Endothelial cell (in vitro differentiated cells): ENCODE data around the gene KCTD14. TPM values are rescaled to one million over a fixed set of nuclear protein-coding genes. Genes with fewer than 3 reads are reported as not detected.
A peak's percentile ranks its signal among the peaks of the same experiment; 100 is the strongest.

Experiments
- DNase-seq: peaks from one replicate; pipeline ENCODE4 v3.0.0; 2021; ENCODE audit warnings: low spot score
- H3K27ac Mint-ChIP-seq: one replicate; pipeline ENCODE4 v1.8.0; 2021; ENCODE audit warnings: mixed read lengths, inconsistent platforms; ENCODE audit not compliant: unreplicated experiment
- H3K27me3 Mint-ChIP-seq: one replicate; pipeline ENCODE4 v1.8.0; 2021; ENCODE audit warnings: mild to moderate bottlenecking, moderate library complexity, mixed read lengths, inconsistent platforms; ENCODE audit not compliant: unreplicated experiment
- H3K36me3 Mint-ChIP-seq: one replicate; pipeline ENCODE4 v1.8.0; 2021; ENCODE audit warnings: mild to moderate bottlenecking, low read depth, mixed read lengths, inconsistent platforms; ENCODE audit not compliant: unreplicated experiment
- H3K4me1 Mint-ChIP-seq: one replicate; pipeline ENCODE4 v1.8.0; 2021; ENCODE audit warnings: mild to moderate bottlenecking, mixed read lengths, inconsistent platforms; ENCODE audit not compliant: unreplicated experiment
- H3K4me3 Mint-ChIP-seq: one replicate; pipeline ENCODE4 v1.8.0; 2021; ENCODE audit warnings: mild to moderate bottlenecking, mixed read lengths, inconsistent platforms; ENCODE audit not compliant: unreplicated experiment
- H3K9me3 Mint-ChIP-seq: one replicate; pipeline ENCODE4 v1.8.0; 2021; ENCODE audit warnings: mixed read lengths, inconsistent platforms; ENCODE audit not compliant: unreplicated experiment
- CTCF ChIP-seq: fragments of 200-600 bp; sonication (generic); IDR thresholded peaks from one replicate; pipeline ENCODE4 v1.5.0; 2021; ENCODE audit warnings: antibody characterized with exemption; ENCODE audit not compliant: unreplicated experiment
- long read RNA-seq: library from polyadenylated mRNA; unstranded; transcript quantifications from one replicate; pipeline ENCODE4 v2.0.0, GENCODE V29; 2020; ENCODE audit not compliant: unreplicated experiment
- total RNA-seq: library from RNA; stranded (reverse); fragmentation: NEBNext Ultra II Directional; extraction: Animal tissue kit (Norgen Biotek cat#: 25700); gene quantifications from one replicate; pipeline ENCODE4 v1.2.1, GENCODE V29; 2021; ENCODE audit not compliant: unreplicated experiment

Gene KCTD14, protein sequence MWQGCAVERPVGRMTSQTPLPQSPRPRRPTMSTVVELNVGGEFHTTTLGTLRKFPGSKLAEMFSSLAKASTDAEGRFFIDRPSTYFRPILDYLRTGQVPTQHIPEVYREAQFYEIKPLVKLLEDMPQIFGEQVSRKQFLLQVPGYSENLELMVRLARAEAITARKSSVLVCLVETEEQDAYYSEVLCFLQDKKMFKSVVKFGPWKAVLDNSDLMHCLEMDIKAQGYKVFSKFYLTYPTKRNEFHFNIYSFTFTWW
- 0.97 TPM for total RNA-seq
- long read RNA-seq, result 0 reads

DNA sequence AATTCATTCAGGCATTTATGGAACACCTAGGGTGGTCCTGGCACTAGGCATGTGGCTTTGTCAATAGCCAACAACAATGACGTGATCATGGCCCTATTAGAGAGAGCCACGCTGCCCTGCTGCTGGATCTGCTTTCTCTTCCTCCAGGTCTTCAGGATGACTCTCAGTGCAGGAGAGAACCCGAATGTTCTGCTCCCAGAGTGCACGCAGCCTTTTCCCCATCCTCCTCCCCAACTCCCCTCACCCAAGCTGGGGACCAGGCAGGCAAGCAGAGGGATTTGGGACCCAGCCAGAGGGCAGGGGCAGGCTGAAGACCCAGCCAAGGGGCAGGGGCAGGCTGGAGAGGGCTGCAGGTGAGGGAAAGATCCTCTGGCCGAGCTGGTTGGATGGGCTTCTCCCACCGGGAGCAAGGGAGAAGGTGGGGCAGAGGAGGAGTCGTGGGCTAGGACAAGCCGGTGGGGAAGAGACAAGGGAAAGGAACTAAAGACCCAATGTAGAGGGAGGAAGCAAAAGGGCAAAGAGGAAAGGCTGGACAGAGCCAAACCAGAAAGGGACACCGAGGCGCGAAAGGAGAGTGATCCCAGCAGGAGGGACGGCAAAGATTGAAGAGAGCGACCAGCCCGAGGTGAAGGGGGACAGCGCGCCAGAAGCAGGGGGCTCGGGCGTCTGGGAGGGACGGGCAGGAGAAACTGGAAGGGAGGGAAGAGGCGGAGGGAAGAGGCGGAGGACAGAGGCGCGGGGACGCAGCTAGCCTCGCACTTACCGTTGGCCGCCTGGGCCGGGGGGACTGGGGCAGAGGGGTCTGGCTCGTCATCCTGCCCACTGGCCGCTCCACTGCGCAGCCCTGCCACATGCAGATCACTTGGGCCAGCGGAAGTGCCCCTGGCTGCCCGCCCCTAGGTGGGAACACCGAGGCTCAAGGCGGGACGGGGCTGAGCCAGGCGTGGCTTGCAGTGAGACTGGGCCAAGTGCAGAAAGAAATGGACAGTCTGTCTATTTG, at the start of gene KCTD14:
Gene KCTD14 (minus strand): TSS at position 880 of the 1,000 bp plus-strand sequence. CDS start 27 bp downstream, at position 853.
- Mint-ChIP-seq H3K4me3 (peak within 1 kb of the TSS; percentile 81), H3K36me3 (no peaks in the 10 kb centered on the region), H3K27ac (no peak within 1 kb of the TSS), H3K27me3 (peaks cover 7% of the 10 kb centered on the region), H3K9me3 (no peaks in the 10 kb centered on the region), H3K4me1 (peaks cover 3% of the 10 kb centered on the region)
- DNase-seq, result peak; percentile 37
- no peak for TF ChIP-seq CTCF

- Mint-ChIP-seq H3K9me3 (no peaks in the 10 kb centered on the region), H3K27me3 (peaks cover 4% of the 10 kb centered on the region), H3K36me3 (peaks cover 13% of the 10 kb centered on the region), H3K4me1 (peaks cover 8% of the 10 kb centered on the region), H3K4me3 (no peak overlapping the region), H3K27ac (peak overlapping the region; percentile 50)
- no peak for TF ChIP-seq CTCF
- no peak for DNase-seq
Measured at GRCh38 chr11:78072455-78072854, 49.4 kb upstream of the KCTD14 start.

GRCh38 chr11:78071717-78072116, 48.6 kb upstream of the KCTD14 start:
- H3K4me3 Mint-ChIP-seq, result no peak overlapping the region
- no peak for TF ChIP-seq CTCF
- no peak for DNase-seq
- H3K36me3 Mint-ChIP-seq, result peaks cover 15% of the 10 kb centered on the region
- H3K4me1 Mint-ChIP-seq, result peaks cover 5% of the 10 kb centered on the region
- no peak overlapping the region for H3K27ac Mint-ChIP-seq
- H3K9me3 Mint-ChIP-seq, result no peaks in the 10 kb centered on the region
- peaks cover 4% of the 10 kb centered on the region for H3K27me3 Mint-ChIP-seq

DNA sequence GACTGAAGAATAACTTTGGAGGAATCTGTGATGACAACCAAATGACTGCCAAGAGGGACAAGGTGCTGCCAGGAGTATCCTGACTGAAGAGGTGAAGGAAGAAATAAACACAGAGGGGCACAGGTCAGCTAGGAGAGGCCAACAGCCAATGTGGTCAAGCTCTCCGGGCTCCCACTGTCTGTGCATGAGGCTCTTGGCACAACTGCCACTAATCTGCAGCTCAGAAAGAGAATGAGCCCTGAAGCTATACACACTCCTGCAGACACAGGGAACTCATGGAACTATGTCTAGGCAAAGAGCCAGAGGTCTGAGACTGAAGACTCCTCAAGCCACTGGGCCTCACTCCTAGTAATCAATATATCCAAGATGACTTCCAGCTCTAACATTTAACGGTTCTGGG, 47.5 kb upstream of the KCTD14 start:
- Mint-ChIP-seq H3K36me3 (peaks cover 15% of the 10 kb centered on the region), H3K27ac (no peak overlapping the region), H3K9me3 (no peaks in the 10 kb centered on the region), H3K4me3 (no peak overlapping the region), H3K4me1 (no peaks in the 10 kb centered on the region), H3K27me3 (peaks cover 4% of the 10 kb centered on the region)
- no peak for DNase-seq
- TF ChIP-seq CTCF, result no peak
